PFSK-1 (cell line): ENCODE measurements around the gene MYMK.

Experiments used
- POLR2AphosphoS5 ChIP-seq: IDR thresholded peaks from 2 replicates; pipeline ENCODE4 v1.6.1; 2012; ENCODE audit warnings: low read depth, mild to moderate bottlenecking, control low read depth, low read length, moderate library complexity
- REST ChIP-seq, 2 experiments: IDR thresholded peaks; 2 replicates each; pipeline versions ENCODE4 v1.6.1 to v1.8.0; 2011 to 2012; ENCODE audit warnings: low read depth in 2 of 2, low read length in 2 of 2, control low read depth in 1 of 2, inconsistent platforms in 1 of 2, mild to moderate bottlenecking in 1 of 2, moderate library complexity in 1 of 2; ENCODE audit not compliant: insufficient read depth in 1 of 2
- TAF1 ChIP-seq: IDR thresholded peaks from 2 replicates; pipeline ENCODE4 v1.6.1; 2012; ENCODE audit warnings: low read length, control low read depth, borderline replicate concordance; ENCODE audit not compliant: insufficient read depth

- TF ChIP-seq REST (IDR thresholded peaks at IDR 0.05; ENCODE audit: insufficient read depth in 1 of 2, low read depth in 2 of 2, low read length in 2 of 2) (no peak), POLR2AphosphoS5 (no peak), TAF1 (no peak)
Observed at GRCh38 chr9:133556354-133556753, 31.6 kb upstream of the MYMK start.
